Smooth muscle cell (in vitro differentiated cells): ENCODE results near the gene BDKRB1. TPM values are rescaled to one million over a fixed set of nuclear protein-coding genes. Genes with fewer than 3 reads are reported as not detected.
A peak's percentile ranks its signal among the peaks of the same experiment; 100 is the strongest.

ENCODE experiments used
- DNase-seq: peaks from one replicate; lab custom pipeline; 2025; ENCODE audit not compliant: unreplicated experiment; lab: John Stamatoyannopoulos, UW
- H2AFZ ChIP-seq: fragments of 200-600 bp; sonication (generic); 2 replicates; pipeline ENCODE4 v1.6.0; 2016; ENCODE audit warnings: antibody characterized with exemption, low read depth, mild to moderate bottlenecking
- H3F3A ChIP-seq: fragments of 200-600 bp; sonication (generic); 2 replicates; pipeline ENCODE4 v1.6.0; 2017; ENCODE audit warnings: antibody characterized with exemption, low read depth
- H3K27ac ChIP-seq: fragments of 200-600 bp; sonication (generic); 2 replicates; pipeline ENCODE4 v1.5.1; 2016; ENCODE audit warnings: low read depth, mild to moderate bottlenecking
- H3K27me3 ChIP-seq: fragments of 200-600 bp; sonication (generic); 2 replicates; pipeline ENCODE4 v1.6.1; 2016; ENCODE audit warnings: low read depth, mild to moderate bottlenecking
- H3K36me3 ChIP-seq: fragments of 200-600 bp; sonication (generic); 2 replicates; pipeline ENCODE4 v1.5.1; 2016; ENCODE audit warnings: low read depth
- H3K4me1 ChIP-seq: fragments of 200-600 bp; sonication (generic); 2 replicates; pipeline ENCODE4 v1.5.1; 2016; ENCODE audit warnings: low read depth
- H3K4me2 ChIP-seq: fragments of 200-600 bp; sonication (generic); 2 replicates; pipeline ENCODE4 v1.6.0; 2016; ENCODE audit warnings: mild to moderate bottlenecking
- H3K4me3 ChIP-seq: fragments of 200-600 bp; sonication (generic); 2 replicates; pipeline ENCODE4 v1.5.1; 2016; ENCODE audit warnings: mild to moderate bottlenecking
- H3K79me2 ChIP-seq: fragments of 200-600 bp; sonication (generic); 2 replicates; pipeline ENCODE4 v1.6.0; 2016; ENCODE audit warnings: low read depth, mild to moderate bottlenecking
- H3K9ac ChIP-seq: fragments of 200-600 bp; sonication (generic); 2 replicates; pipeline ENCODE4 v1.6.0; 2016; ENCODE audit warnings: low read depth
- H3K9me3 ChIP-seq: fragments of 200-600 bp; sonication (generic); replicated peaks from 2 replicates; pipeline ENCODE4 v1.5.1; 2016; ENCODE audit warnings: low read depth
- H4K20me1 ChIP-seq: fragments of 200-600 bp; sonication (generic); 2 replicates; pipeline ENCODE4 v1.6.0; 2016; ENCODE audit warnings: low read depth
- CTCF ChIP-seq: fragments of 200-600 bp; sonication (generic); IDR thresholded peaks from 2 replicates; pipeline ENCODE4 v1.5.1; 2017; ENCODE audit warnings: borderline replicate concordance, mild to moderate bottlenecking, antibody characterized with exemption; ENCODE audit not compliant: insufficient read depth, poor library complexity, severe bottlenecking
- WGBS: methylation state at CpG from one replicate; pipeline ENCODE4 v1.1.7; 2016; ENCODE audit warnings: low lambda C conversion rate; 5-methylcytosine and 5-hydroxymethylcytosine counted together
- polyA plus RNA-seq: library from polyadenylated mRNA; unstranded; fragments of >200 nt; fragmentation: Nextera tagmentation; extraction: Ambion mirVana; gene quantifications from 2 replicates; pipeline ENCODE4 v1.2.1, GENCODE V29; 2016
- total RNA-seq: library from RNA; depleted of rRNA; stranded (reverse); fragments of >200 nt; gene quantifications from 2 replicates; pipeline ENCODE4 v1.2.3, GENCODE V29; 2014

BDKRB1 gene
- total and polyA plus RNA-seq, 2 experiments from 2014 or later = 28.2 to 29.3 TPM

DNA sequence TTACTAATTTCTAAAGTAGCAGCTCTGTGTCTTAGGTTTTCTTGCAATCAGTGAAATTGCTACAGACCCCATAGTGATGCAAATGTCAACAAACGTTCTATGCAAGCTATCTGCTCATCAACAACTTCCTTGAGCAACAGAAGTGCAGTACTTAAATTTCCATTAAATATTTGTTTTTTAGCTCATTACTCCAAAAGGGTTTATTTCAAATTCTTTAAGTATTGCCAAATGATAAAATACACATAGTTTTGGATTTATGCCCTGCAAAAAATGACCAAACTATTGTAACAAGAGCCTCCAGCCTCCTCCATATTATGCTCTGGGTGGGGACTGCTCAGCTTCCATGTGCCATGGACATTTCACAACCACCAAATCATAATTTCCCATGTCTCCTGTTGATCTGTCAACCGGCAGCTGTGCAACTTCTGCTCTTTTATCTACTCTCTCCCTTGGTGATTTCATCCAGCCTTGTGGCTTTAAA is 4.4 kb downstream of the BDKRB1 start:
- Histone ChIP-seq H3F3A (peaks cover 21% of the 10 kb centered on the region), H3K4me3 (no peak overlapping the region), H3K9me3 (no peaks in the 10 kb centered on the region), H3K27me3 (no peaks in the 10 kb centered on the region), H3K4me2 (peak overlapping the region; percentile 20), H4K20me1 (no peaks in the 10 kb centered on the region), H3K4me1 (peaks cover 14% of the 10 kb centered on the region), H3K27ac (peak overlapping the region; percentile 22), H3K79me2 (peaks cover 22% of the 10 kb centered on the region), H2AFZ (no peak overlapping the region), H3K36me3 (no peaks in the 10 kb centered on the region), H3K9ac (no peak overlapping the region)
- no peak for TF ChIP-seq CTCF
- 20% methylated on average over 2 of the region's 2 CpGs for WGBS
- DNase-seq = no peak

- peaks cover 22% of the 10 kb centered on the region for H3K79me2 ChIP-seq
These were observed 5.0 kb downstream of the BDKRB1 start for GRCh38 chr14:96261053-96261452.

GRCh38 chr14:96261772-96262655 is 6.0 kb downstream of the BDKRB1 start:
- Histone ChIP-seq H2AFZ (no peak overlapping the region), H3K4me3 (no peak overlapping the region), H3K79me2 (peaks cover 22% of the 10 kb centered on the region), H3K27me3 (no peaks in the 10 kb centered on the region), H3K9ac (no peak overlapping the region), H3F3A (peaks cover 7% of the 10 kb centered on the region), H3K4me2 (peak overlapping the region; percentile 25), H3K36me3 (no peaks in the 10 kb centered on the region), H3K4me1 (peaks cover 3% of the 10 kb centered on the region), H3K27ac (no peak overlapping the region), H4K20me1 (no peaks in the 10 kb centered on the region), H3K9me3 (no peaks in the 10 kb centered on the region)
- 86% methylated on average over 16 of the region's 16 CpGs for WGBS
- TF ChIP-seq CTCF = no peak
- DNase-seq = no peak

More at GRCh38 chr14:96261053-96261452, 5.0 kb downstream of the BDKRB1 start:
- no peaks in the 10 kb centered on the region for H3K36me3 ChIP-seq
- H3K4me2 ChIP-seq = peak overlapping the region; percentile 20
- no peak for DNase-seq
- TF ChIP-seq CTCF = no peak
- H2AFZ ChIP-seq = no peak overlapping the region
- H3K4me1 ChIP-seq = peaks cover 11% of the 10 kb centered on the region
- H3K9me3 ChIP-seq = no peaks in the 10 kb centered on the region
- no peaks in the 10 kb centered on the region for H3K27me3 ChIP-seq
- no peaks in the 10 kb centered on the region for H4K20me1 ChIP-seq
- WGBS = 87% methylated on average over 5 of the region's 5 CpGs
- H3K9ac ChIP-seq = no peak overlapping the region
- peaks cover 15% of the 10 kb centered on the region for H3F3A ChIP-seq
- H3K27ac ChIP-seq = peak overlapping the region; percentile 22
- no peak overlapping the region for H3K4me3 ChIP-seq
